ENCODE data around the gene DSCAM.
"Not testable (repeated sequence)": the region's sequence is repeated elsewhere in the genome, so short reads cannot be mapped to it uniquely, and the experiment has no call there.

DSCAM gene

DNA sequence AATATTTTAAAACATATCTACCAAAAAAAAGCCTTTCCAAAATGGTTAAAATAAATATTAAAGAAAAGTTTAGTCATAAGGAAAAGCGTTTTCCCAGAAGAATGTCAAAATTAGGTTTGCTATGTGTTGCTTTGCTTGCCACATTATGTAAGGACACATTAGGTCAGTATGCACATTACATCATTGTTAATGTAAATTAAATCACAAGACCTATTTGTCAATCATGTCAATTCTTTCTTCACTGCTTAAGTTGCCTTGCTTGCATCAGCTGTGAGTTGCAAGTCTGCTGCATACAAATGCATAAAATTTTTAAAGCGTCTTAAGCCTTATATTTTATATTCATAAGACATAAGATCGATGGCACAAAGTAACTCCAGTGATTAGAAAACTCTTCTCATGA lies 530.9 kb downstream of the DSCAM start:
- DNase-seq (ENCODE audit: low read depth) = no peak

DNA sequence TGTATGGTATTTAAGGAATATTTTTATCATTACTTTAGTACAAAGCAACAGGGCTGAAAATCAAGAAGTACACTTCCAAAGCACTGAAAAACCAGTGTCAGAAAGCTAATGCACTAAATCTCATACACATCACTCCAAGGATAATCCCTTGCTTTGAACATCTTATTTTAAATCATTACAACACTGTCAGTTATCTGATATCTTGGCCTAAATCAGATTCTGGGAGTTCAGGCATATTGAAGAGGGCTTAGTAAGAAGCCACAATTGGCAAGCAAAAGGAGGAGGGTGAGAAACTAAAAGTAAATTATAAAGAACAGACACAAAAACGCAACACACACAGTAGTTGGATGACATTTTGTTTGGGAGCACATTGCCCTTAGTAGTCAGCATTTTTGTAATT lies 531.3 kb downstream of the DSCAM start:
- no peak for DNase-seq (ENCODE audit: low read depth)

DNA sequence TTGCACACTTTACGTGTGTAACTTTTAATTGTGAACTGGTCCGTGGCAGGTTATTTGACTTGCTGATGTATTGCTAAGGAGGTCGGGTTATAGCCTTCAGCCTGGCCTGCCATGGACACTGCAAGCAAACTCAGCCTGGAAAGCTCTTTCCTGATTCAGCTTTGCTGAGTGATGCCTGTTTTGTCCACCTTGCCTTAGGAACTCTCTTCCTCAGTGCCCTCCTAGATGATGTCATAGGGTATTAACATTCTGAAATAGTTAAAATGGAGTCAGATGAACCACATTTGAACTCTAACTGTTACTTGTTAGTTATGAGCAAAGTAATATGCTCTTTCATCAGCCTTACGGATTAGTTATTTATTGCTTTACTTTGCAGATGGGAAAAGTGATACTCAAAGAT lies 533.7 kb downstream of the DSCAM start:
- no peak for DNase-seq (ENCODE audit: low read depth)

DNA sequence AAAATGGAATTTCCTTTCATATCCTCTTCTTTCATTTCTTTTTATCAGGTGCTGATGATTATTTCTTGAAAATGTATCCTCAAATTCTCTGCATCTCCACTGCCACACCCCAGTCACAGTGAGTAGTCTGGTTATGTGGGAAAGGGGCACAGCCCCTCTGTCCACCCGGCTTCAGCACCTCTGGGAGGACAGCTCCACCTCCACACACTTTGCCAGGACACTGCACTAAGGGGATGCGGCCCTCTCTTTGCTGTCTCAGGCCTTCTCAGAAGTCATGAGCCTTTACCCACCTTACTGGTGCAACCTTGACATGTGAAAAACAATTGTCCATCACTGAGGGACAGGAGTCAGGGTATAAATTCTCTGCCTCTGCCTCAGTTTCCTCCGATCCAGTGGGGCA lies 546.7 kb downstream of the DSCAM start:
- no peak for DNase-seq (ENCODE audit: low read depth)

DNA sequence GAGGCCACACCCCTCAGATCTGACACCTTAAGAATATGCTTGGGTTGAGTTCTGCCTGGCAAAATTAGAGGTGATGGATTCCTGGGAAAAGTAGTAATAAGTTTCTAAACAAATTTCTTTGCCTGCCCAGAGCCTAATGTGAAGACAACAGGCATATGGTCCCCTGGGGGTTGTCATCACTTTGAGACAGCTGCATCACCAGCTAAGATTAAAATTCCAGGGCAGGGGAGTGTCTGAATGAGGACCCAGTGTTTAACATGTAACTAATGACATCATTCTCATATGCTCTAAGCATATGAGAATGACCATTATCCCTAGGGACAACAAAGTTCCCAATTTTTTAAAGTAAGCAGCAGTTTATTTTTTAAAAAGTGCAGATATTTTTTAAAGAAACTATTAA lies 547.5 kb downstream of the DSCAM start:
- DNase-seq (ENCODE audit: low read depth) = no peak

DNA sequence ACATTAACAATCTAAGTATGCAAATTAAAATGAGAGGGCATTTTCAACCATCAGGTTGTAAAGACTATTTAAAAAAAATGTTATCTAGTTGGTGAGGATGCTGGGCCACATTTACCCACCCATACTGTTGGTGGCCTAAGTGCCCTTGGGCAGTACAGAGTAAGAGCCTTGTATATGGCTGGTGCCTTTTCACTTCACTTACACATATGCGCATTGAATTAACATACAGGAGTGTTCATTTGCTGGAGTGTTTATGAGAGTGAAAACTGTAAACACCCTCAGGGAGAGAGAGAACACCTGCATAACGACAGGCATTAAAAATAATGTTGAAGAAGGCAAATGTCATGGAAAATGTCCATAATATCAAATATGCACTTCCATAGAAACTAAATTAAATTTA lies 552.6 kb downstream of the DSCAM start:
- no peak for DNase-seq (ENCODE audit: low read depth)

DNA sequence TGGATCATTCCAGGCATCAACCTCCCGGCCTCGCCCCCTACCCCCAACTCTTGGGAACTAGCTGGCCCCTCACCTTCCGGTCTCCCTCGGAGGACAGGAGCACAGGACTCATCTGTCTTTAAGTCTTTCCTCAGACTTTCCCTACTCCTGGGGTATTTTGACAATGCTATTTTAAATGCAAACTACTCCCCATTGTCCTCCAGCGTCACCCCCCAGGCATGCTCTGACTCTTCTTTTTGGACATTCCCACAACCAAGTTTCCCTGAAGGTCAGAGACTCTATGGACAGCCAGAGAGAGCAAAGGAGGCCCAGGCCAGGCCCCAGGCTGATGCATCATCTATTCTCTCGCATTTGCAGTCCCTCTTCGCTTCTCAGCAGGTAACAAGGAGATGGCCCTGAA lies 555.4 kb downstream of the DSCAM start:
- no peak for DNase-seq (ENCODE audit: low read depth)

DNA sequence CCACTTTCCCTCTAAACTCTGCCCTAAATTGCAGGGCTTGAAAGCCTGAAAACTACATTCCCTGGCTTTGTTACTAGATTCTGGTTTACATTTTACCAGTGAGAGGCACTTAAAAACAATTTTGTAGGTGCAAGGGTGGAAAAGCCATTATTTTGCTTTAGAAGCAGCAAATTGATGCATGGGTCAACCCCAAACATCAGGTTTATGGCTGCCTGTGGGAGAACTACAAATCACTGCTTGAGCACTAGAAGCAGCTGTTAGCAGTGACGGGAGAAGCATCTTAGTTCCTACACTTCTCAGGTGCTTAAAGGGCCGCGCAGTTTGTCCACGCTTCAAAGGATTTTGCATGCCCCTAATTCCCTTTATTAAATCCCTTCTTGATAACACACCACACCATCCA lies 562.5 kb downstream of the DSCAM start:
- no peak for DNase-seq (ENCODE audit: low read depth)

DNA sequence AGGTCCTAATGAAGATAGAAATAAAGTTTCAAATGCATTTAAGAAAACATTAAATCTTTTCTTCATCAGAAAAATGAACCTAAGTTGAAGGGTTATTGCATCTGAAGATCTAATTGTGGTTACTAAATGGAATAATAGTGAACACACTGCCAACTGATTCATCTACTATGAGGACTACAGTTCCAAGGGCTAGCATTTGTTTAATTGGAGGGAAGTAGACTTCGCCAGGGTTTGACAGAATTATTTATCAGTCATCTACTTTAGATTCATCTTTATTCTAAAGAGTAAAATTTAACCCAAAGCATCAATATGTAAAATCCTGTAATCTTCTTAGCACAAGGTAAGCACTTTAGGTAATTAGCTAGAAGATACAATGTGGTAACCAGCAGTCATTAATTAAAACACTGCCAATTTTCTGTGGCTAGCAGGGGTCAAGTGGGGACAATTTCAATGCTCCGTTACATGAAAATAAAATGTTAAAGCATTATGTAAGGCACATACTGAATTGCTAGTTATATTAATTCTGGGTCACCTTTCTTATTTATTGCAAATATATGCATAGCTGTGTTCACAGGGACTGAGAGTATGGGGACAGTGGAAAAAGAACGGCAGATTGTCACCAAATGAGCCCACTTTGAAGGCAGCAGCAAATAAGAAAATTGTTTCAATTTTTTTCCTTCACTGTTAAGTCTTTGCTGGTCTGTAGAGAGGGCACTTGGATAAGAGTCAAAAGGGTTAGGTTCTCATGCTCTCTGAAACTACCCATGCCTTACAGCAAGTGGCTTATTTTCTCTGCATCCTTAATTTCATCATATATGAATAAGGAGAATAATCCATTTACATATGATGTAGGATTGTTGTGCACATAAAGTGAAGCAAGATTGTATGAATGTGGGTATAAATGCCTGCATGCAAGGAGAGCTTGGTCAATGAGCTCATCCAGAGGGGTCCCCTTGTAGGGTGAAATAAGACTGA lies 563.8 kb downstream of the DSCAM start:
- no peak for DNase-seq (ENCODE audit: low read depth)

DNA sequence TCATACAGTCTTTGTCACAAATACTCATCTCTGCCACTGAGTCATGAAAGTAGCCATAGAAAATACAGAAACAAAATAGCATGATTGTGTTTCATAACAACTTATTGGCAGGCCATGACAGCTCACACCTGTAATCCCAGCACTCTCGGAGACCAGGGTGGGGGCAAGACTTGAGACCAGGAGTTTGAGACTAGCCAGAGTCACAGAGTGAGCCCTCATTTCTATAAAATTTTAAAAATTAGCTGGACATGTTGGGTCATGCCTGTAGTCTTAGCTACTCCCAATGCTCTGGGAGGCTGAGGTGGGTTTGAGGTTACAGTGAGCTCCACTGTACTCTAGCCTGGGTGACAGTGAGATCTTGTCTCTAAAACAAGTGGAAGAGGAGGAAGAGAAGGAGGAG lies 568.6 kb downstream of the DSCAM start:
- no peak for DNase-seq (ENCODE audit: low read depth)

DNA sequence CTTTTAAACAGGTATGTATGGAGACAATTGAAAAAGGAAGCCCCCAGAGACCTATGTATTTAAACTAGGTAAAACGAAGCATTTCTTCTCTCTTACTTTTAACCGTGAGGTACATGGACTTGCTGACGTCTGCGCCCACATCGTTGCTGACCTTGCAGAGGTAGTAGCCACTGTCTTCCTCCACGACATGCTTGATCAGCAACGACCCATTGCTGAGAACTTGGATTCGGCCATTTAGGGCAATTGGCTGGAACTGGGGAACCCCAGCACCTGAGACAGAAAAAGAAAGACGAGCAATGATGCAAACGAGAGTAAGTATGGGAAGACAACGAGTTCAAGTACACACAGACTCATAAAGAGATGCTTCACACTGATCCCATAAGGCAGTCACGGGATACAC lies 571.0 kb downstream of the DSCAM start:
- DNase-seq (ENCODE audit: low read depth) = no peak

DNA sequence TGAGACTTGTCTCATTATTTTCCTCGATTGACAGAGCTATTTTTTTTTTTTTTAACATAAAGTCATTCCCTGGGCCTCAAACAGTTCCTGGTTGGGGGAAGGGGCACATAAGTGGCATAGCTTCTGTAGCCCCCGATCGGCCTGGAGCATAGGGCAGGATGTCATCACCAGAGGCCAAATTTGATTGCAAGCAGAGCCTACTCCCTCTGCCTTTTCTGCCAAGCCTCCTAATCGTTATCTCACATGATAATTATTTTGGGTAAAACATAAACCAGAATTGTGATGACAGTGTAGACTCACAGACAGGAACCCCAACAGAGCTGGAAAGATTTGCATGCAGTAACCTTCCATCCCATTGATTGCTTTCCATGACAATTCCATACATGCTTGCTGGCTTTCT lies 574.9 kb downstream of the DSCAM start:
- DNase-seq (ENCODE audit: low read depth) = no peak

DNA sequence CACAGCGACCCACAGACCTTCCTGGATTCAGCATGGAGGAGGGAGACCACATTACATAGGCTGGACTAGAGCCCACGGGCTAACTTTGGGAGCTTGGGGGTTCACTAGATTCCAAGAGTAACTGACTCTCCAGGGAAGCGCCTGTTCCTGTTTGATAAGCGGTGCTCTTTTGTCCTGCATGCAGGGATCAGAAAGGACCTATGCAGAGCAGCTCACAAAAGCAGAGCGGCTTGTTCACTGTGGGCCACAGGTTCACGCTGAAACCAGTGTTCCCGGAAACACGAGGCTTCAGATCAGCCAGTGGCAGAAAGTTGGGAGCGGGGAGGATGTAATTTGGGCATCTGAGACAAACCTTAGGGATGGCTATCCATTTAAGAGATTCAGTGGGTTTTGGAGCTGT lies 575.8 kb downstream of the DSCAM start:
- no peak for DNase-seq (ENCODE audit: low read depth)

DNA sequence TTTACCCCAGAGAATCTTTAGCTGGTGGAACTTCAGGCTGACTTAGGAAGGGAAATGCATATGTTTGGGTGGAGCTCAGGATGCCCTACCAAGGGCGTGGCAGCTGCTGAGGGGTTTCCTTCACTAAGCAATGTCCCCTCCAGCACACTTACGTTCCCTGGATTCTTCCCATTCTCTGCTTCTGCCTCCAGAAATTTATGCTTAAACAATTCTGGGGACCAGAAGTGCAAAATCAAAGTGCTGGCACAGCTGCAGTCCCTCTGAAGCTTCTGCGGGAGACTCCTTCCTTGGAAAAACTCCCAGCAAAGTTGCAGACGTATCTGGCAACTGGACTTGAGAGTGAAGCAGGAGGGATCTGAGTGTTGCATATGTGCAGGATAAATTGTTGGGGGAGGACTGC lies 576.9 kb downstream of the DSCAM start:
- DNase-seq (ENCODE audit: low read depth) = no peak

DNA sequence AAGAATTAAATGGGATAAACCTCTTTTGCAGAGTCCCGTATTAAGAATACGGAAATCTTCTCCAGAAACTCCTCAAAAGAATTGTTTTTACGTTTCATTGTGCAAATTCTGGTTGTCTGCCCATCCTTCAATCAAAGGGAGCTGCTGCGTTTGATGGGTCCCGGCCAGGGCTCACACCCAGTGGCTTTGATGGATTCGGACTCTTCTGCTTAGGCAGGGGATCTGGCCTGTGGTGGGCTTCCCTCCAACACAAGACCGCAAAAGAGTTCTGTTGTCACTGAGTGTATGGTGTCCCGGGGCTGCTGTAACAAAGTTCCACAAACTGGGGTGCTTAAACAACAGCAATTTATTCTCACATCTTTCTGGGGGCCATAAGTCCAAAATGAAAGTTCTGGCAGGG lies 577.7 kb downstream of the DSCAM start:
- no peak for DNase-seq (ENCODE audit: low read depth)

DNA sequence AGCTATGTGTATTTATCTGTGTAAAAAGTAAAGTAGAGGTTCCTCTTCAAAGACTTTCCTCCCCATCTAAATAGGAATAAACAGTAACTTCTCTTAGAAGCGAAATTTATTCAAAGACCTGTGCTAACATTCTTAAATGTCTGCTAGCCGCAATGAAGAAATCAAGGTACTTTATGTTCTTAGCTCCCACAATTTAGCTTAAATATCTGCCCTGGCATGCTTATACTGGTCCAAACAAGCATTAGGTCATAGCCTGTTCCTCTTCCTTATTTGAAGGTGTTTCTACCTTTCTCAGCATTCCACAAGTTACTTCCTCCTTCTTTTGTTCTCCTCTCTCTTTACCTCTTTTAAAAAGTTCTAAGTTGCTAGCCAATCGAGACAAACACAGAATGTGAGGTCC lies 588.5 kb downstream of the DSCAM start:
- DNase-seq (ENCODE audit: low read depth) = not testable (repeated sequence)

DNA sequence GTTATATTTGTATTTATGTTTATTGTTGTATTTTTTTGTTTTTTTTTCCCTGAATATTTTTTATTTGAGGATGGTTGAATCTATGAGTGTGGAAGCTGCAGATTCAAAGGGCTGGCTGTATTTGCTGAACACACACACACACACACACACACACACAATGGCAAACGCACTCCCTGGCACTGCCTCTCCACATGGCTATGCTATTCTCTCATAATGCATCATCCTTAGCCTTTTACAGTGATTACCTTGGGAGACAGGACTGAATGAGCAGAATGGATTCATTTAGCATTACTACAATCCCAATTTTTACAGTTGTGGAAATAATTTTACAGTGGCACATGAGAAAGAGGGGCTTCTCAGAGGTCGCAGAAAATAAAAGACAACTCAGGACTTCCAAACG lies 589.6 kb downstream of the DSCAM start:
- DNase-seq (ENCODE audit: low read depth) = no peak

DNA sequence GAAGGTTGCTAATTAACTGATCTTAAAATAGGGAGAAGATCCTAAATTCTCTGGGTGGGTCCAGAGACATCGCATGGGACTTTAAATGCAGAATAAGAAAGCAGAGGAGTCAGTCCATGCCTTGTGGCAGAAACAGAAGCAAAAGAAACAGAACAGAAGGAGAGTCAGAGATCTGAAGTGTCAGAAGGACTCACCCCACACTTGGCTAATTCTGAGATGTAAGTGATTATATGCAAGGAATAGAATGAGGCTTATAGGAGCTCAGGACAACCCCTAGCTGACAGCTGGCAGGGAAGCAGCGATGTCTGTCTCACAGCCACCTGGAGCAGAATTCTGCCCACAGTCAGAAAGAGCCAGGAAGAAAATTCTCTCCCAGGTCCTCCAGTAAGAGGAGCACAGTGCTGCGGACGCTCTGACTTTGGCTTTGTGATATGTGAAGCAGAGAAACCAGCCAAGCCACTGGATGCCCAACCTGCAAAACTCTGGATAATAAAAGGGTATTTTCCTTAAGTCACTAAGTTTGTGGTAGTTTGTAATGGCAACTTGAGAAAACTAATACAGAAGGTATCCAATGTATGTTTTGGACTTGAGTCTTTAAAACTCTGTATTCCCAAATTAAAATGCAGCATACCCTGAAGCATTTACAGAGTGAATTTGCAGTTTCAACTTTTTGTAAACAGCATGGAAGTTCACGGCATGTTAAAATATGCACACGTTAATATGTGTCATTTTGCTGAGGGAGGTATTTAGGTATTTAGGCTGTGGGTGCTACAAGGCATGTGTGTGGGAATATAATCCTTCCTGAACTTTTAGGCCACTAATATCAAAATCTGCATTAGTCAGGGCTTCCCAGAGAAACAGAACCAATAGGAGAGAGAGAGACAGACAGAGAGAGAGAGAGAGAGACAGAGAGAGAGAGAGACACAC lies 591.2 kb downstream of the DSCAM start:
- DNase-seq (ENCODE audit: low read depth) = no peak

DNA sequence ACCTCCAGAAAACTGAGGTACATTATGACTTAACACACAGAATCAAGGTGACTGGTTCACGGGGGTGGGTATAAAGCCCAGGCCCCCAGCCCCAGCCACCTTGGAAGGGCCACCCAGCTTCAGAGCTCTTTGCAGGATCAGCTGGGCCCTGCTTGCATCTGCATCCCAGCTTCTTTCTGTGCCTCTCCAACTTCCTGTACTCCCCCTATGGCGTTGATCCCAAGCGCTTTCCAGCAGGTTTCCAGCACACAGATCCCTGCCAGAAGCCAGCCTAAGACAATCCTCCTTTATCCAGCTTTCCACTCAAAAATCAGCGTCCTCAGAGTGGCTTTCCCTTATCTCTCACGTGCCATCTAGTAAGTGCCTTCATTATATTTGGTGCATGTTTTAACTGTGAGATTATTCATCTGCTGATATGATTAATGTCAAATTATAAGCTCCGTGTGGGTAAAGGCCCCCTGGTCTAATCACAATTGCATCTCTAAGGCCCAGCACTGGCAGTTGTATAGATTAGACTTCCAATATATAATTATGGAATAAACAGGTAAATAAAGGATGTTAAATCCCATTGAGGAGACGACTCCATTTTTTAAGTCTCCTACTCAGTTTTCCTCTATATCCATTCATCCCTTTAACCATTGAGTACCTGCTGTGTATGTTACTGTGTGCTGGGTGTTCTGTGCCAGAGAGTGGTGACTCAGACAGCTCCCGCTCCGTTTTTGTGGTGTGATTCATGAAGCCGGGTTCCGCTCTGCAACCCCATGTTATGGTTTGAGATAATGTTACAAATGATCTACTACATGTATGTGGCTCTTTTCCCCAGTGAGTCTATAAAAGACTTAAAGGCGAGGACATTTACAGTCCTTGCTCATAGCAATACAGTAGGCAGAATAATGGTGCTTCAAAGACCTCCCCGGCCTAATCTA lies 592.2 kb downstream of the DSCAM start:
- no peak for DNase-seq (ENCODE audit: low read depth)

DNA sequence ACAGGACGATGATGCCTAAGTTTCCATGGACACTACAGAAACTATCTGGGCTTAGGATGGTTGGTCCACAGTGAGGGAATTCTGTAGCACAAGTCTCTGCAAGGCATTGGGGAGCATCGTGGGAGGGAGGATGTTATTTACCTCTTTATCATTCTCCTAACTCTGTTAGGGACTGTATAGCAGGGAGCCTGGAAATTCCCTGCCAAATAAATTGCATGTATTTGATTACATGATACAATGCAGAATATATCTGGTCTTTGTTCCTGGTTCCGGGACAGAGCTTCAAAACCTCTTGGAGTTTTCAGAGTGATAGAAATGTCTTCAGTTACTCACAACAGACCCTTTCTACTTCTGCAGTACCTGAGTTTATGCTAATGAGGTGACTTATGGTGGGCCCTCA lies 593.8 kb downstream of the DSCAM start:
- no peak for DNase-seq (ENCODE audit: low read depth)

DNA sequence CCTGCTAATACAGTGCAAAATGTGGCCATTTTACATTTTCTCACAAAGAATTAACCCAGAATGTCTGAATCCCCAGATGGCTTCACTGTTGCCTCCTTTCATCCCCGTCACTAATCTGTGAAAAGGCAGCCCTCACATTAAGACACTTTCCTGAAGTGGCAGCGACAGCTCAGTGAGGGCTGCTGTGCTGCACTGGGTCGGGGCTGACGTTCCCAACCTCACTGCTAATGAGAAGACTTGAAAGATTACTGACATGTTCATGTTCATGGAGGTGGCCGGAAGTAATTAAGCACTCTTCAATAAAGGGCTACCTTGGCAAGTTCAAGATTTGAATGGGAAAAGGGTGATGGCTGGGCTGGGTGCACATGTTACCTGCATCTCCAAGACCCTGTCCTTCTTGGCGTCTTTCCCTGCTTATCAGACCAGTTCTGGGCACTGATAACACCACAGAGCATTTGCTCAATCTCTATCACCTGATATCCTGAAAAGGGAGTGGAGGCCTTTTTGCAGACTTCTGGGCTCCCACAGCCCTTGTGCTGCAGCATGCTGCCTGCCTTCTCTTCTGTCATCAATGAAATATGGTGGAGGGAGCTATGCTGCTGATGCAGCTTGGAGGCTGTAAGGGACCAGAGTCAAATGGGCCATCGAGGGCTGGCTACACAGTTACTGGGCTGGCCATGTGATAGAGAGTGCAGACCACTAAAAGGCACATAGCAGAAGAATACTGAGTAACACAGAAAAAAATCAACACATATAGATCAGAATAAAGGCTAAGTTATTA lies 596.3 kb downstream of the DSCAM start:
- no peak for DNase-seq (ENCODE audit: low read depth)
